Middle frontal gyrus (tissue), 1 donor: ENCODE results near the gene CSF3.

ENCODE experiments used
- DNase-seq: peaks from one replicate; pipeline ENCODE4 v3.0.0-alpha.2; 2015; ENCODE audit warnings: low spot score; ENCODE audit errors: extremely low spot score

The CSF3 gene

GRCh38 chr17:40023590-40024292 lies 8.5 kb downstream of the CSF3 start:
- DNase-seq, result no peak

- DNase-seq, result no peak
Observed at GRCh38 chr17:40024901-40025300, 9.7 kb downstream of the CSF3 start.

GRCh38 chr17:40025559-40025958 lies 10.3 kb downstream of the CSF3 start:
- no peak for DNase-seq

GRCh38 chr17:40025991-40026815 lies 11.0 kb downstream of the CSF3 start:
- no peak for DNase-seq

- peak; percentile 22 for DNase-seq
Observed at GRCh38 chr17:40026816-40027613, 11.8 kb downstream of the CSF3 start.

GRCh38 chr17:40027614-40028012 lies 12.4 kb downstream of the CSF3 start:
- DNase-seq, result no peak

GRCh38 chr17:40028595-40028994 lies 13.4 kb downstream of the CSF3 start:
- no peak for DNase-seq

GRCh38 chr17:40031706-40032105 lies 16.5 kb downstream of the CSF3 start:
- no peak for DNase-seq

- DNase-seq, result no peak
Observed at GRCh38 chr17:40032322-40033320, 17.4 kb downstream of the CSF3 start.

GRCh38 chr17:40033339-40033738 lies 18.1 kb downstream of the CSF3 start:
- DNase-seq, result no peak

GRCh38 chr17:40034426-40035161 lies 19.4 kb downstream of the CSF3 start:
- no peak for DNase-seq

- DNase-seq, result peak; percentile 59
Observed at GRCh38 chr17:40035162-40035559, 19.9 kb downstream of the CSF3 start.

- no peak for DNase-seq
Observed at GRCh38 chr17:40038882-40039513, 23.8 kb downstream of the CSF3 start.

GRCh38 chr17:40041196-40041595 lies 26.0 kb downstream of the CSF3 start:
- DNase-seq, result no peak

- no peak for DNase-seq
Observed at GRCh38 chr17:40056379-40057015, 41.3 kb downstream of the CSF3 start.

- no peak for DNase-seq
Observed at GRCh38 chr17:40058186-40058784, 43.0 kb downstream of the CSF3 start.

- DNase-seq, result no peak
Observed at GRCh38 chr17:40058865-40059264, 43.6 kb downstream of the CSF3 start.

GRCh38 chr17:40059729-40060475 lies 44.7 kb downstream of the CSF3 start:
- DNase-seq, result no peak
